ENCODE measurements around the gene RECQL. TPM values are rescaled to one million over a fixed set of nuclear protein-coding genes. Genes with fewer than 3 reads are reported as not detected.
A peak's percentile ranks its signal among the peaks of the same experiment; 100 is the strongest.

Gene RECQL, protein sequence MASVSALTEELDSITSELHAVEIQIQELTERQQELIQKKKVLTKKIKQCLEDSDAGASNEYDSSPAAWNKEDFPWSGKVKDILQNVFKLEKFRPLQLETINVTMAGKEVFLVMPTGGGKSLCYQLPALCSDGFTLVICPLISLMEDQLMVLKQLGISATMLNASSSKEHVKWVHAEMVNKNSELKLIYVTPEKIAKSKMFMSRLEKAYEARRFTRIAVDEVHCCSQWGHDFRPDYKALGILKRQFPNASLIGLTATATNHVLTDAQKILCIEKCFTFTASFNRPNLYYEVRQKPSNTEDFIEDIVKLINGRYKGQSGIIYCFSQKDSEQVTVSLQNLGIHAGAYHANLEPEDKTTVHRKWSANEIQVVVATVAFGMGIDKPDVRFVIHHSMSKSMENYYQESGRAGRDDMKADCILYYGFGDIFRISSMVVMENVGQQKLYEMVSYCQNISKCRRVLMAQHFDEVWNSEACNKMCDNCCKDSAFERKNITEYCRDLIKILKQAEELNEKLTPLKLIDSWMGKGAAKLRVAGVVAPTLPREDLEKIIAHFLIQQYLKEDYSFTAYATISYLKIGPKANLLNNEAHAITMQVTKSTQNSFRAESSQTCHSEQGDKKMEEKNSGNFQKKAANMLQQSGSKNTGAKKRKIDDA
- total RNA-seq (2021; ENCODE audit: unreplicated experiment) (21.3 TPM), Bru-seq, nascent RNA (percentile 69 among the genes with signal in this experiment), BruChase-seq, experiment 1, labeled RNA remaining after a 6-hour chase (percentile 74 among the genes with signal in this experiment), BruChase-seq, experiment 2, labeled RNA remaining after a 2-hour chase (percentile 61 among the genes with signal in this experiment)
- 7.2 and 10.6 TPM in 2 replicates for polyA plus RNA-seq (2012)
- long read RNA-seq, transcript RECQL-203 (16 exons, 2,572 nt), result minor isoform, 12 of 95 reads
- long read RNA-seq, transcript RECQL-204 (15 exons, 3,702 nt), result major isoform, 23 of 95 reads
- long read RNA-seq, partial matches to known transcripts, result 5 of 95 reads
- long read RNA-seq, other reads (novel, unspliced or antisense), result 55 of 95 reads

DNA sequence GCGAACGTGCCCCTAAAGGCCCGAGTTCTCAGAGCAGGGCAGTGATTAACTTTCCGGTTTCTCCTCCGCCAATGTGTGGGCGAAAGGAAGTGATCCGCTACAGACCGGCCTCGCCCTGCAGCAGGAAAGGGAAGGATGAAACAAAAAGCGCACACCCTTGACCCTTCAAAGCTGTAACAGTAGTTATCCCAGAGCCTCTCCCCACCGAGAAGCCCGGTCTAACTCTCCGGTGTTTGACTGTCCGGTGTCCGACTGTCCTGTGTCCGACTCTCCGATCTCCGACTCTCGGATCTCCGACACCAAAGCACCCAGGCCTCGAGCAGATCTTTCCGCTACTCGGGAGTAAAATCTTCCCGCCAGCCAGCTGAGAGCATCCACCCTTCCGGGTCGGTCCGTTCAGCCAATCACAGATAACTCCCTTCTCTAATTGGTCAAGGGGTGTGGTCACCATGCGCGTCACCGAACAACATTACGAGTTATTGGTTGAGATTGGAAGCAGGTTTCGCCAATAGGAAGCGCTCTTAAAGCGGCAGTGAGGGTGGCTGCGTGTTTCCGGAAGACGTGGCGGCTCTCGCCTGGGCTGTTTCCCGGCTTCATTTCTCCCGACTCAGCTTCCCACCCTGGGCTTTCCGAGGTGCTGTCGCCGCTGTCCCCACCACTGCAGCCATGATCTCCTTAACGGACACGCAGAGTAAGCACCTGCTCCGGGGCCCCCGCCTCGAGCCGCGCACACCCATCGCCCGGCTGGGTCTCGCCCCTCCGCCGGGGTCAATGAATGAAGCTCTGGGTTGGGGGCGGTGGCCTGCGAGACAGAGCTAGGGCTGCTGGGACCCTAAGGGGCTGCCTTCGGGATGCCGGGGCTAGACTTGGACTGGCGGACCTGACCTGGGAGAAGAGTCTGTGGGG is at the start of gene RECQL, which contains the start of gene GOLT1B:
TSS of gene RECQL (minus strand) at position 378 of the 906 bp plus-strand sequence. CDS start 2,065 bp downstream, outside the sequence.
TSS of gene GOLT1B (plus strand) at position 532 of the 906 bp plus-strand sequence. CDS start at position 667, 135 bp downstream.
- Histone ChIP-seq H3K9ac (ENCODE audit: low read length) (peak within 1 kb of the TSS; percentile 93), H3K4me3 (replicated peaks in 1 of 2; ENCODE audit: low read depth in 1 of 2, low read length in 2 of 2) (peak within 1 kb of the TSS; percentile 81 to 94), H3K79me2 (ENCODE audit: insufficient read depth, low read length) (peaks cover 60% of the 10 kb centered on the region), H3K27me3 (ENCODE audit: insufficient read depth, low read length) (no peaks in the 10 kb centered on the region), H3K36me3 (ENCODE audit: control insufficient read depth in 1 of 2, insufficient read depth in 2 of 2, low read length in 2 of 2) (no peaks in the 10 kb centered on the region; a peak in 1 of 4 replicates), H4K20me1 (ENCODE audit: insufficient read depth) (no peaks in the 10 kb centered on the region), H3K9me3 (ENCODE audit: control insufficient read depth in 1 of 2, insufficient read depth in 1 of 2, low read depth in 1 of 2, low read length in 2 of 2) (no peaks in the 10 kb centered on the region), H3K4me2 (ENCODE audit: low read length) (peak within 1 kb of the TSS; percentile 81), H3K4me1 (ENCODE audit: control insufficient read depth in 1 of 2, insufficient read depth in 2 of 2, low read length in 2 of 2) (peaks cover 13 to 19% of the 10 kb centered on the region in 2 experiments; a peak in 3 of 4 replicates), H3K9me2 (ENCODE audit: insufficient read depth) (no peaks in the 10 kb centered on the region), H2AFZ (ENCODE audit: low read depth, low read length, poor library complexity, severe bottlenecking) (peak within 1 kb of the TSS; percentile 31), H3K27ac (ENCODE audit: low read depth, low read length) (peak within 1 kb of the TSS; percentile 62)
- peak; percentile 91 for ATAC-seq
- CTCF ChIA-PET, result no interaction called here
- RAD21 ChIA-PET (ENCODE audit: low non-redundant PET in 1 of 2, low total read pairs in 2 of 2, uncharacterized antibody in 2 of 2, unreplicated experiment in 2 of 2), result no interaction called here
- TF ChIP-seq SP1 (IDR thresholded peaks at IDR 0.05; ENCODE audit: low read depth) (peak; percentile 99), SRF (IDR thresholded peaks at IDR 0.05; ENCODE audit: low read depth) (0 out of 2 replicates have a peak, but pooled peaks have one; percentile 32), ZNF274 (IDR thresholded peaks at IDR 0.05; ENCODE audit: low read depth, low read length) (no peak), ZFX (IDR thresholded peaks at IDR 0.05) (peak; percentile 40; the same call in 1 of the 2 replicates), CEBPB (IDR thresholded peaks at IDR 0.05; ENCODE audit: low read depth) (no peak), RAD21 (IDR thresholded peaks at IDR 0.05; ENCODE audit: low read depth) (no peak), POLR2A (IDR thresholded peaks at IDR 0.05; ENCODE audit: borderline replicate concordance, extremely low read depth, insufficient read depth, insufficient read length) (no peak), TCF7L2 (IDR thresholded peaks at IDR 0.05; ENCODE audit: borderline replicate concordance, extremely low read depth, insufficient read depth, insufficient read length) (no peak), YY1 (IDR thresholded peaks at IDR 0.05; ENCODE audit: extremely low read depth, insufficient replicate concordance, low read depth, low read length) (peak; percentile 67), CBX3 (IDR thresholded peaks at IDR 0.05; ENCODE audit: low read depth) (peak; percentile 82), SIN3A (IDR thresholded peaks at IDR 0.05; ENCODE audit: low read depth) (peak; percentile 97), ELF1 (IDR thresholded peaks at IDR 0.05; ENCODE audit: borderline replicate concordance, low read depth) (peak; percentile 95), POLR2AphosphoS5 (IDR thresholded peaks at IDR 0.05; ENCODE audit: low read depth, low read length) (peak; percentile 78), EGR1 (IDR thresholded peaks at IDR 0.05; ENCODE audit: low read depth) (peak; percentile 60; the same call in 1 of the 2 replicates)
- TF ChIP-seq, protein P1, sequence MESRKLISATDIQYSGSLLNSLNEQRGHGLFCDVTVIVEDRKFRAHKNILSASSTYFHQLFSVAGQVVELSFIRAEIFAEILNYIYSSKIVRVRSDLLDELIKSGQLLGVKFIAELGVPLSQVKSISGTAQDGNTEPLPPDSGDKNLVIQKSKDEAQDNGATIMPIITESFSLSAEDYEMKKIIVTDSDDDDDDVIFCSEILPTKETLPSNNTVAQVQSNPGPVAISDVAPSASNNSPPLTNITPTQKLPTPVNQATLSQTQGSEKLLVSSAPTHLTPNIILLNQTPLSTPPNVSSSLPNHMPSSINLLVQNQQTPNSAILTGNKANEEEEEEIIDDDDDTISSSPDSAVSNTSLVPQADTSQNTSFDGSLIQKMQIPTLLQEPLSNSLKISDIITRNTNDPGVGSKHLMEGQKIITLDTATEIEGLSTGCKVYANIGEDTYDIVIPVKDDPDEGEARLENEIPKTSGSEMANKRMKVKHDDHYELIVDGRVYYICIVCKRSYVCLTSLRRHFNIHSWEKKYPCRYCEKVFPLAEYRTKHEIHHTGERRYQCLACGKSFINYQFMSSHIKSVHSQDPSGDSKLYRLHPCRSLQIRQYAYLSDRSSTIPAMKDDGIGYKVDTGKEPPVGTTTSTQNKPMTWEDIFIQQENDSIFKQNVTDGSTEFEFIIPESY (IDR thresholded peaks at IDR 0.05; ENCODE audit: extremely low read depth, insufficient replicate concordance, low read length), result no peak
- TF ChIP-seq, protein P2, sequence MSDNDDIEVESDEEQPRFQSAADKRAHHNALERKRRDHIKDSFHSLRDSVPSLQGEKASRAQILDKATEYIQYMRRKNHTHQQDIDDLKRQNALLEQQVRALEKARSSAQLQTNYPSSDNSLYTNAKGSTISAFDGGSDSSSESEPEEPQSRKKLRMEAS (IDR thresholded peaks at IDR 0.05), result peak; percentile 94
- intact Hi-C loops (cut with micrococcal nuclease), result no loop called here
- POLR2A ChIA-PET, result no interaction called here
- no TSS peak for BruUV-seq (replicated peaks)
- DNase-seq (ENCODE audit: low read depth, low spot score), result peak; percentile 96

All from HCT116 (cell line).